ENCODE measurements around the gene MFSD6L.
"Not testable (repeated sequence)": the region's sequence is repeated elsewhere in the genome, so short reads cannot be mapped to it uniquely, and the experiment has no call there.

The MFSD6L gene

GRCh38 chr17:8818047-8818446 lies 18.9 kb upstream of the MFSD6L start:
- CTCF ChIA-PET: no interaction called here
- POLR2A ChIA-PET: no interaction called here
- DNase-seq (ENCODE audit: low read depth, low spot score): no peak
- H3K4me3 ChIP-seq (ENCODE audit: low read depth, low read length): no peak overlapping the region
- no peak for TF ChIP-seq CTCF (IDR thresholded peaks at IDR 0.05; ENCODE audit: insufficient read depth, low read length, missing control alignments)

- no peak for TF ChIP-seq CTCF (IDR thresholded peaks at IDR 0.05; ENCODE audit: insufficient read depth, low read length, missing control alignments)
- H3K4me3 ChIP-seq (ENCODE audit: low read depth, low read length): no peak overlapping the region
- POLR2A ChIA-PET: no interaction called here
- no peak for DNase-seq (ENCODE audit: low read depth, low spot score)
- CTCF ChIA-PET: interaction anchor here (2.1 kb wide), 1 partner anchor 21 kb away, joined by 7 read pairs; no protein-coding TSS in a partner anchor
These were observed 7.9 kb upstream of the MFSD6L start for GRCh38 chr17:8806926-8807550.

DNA sequence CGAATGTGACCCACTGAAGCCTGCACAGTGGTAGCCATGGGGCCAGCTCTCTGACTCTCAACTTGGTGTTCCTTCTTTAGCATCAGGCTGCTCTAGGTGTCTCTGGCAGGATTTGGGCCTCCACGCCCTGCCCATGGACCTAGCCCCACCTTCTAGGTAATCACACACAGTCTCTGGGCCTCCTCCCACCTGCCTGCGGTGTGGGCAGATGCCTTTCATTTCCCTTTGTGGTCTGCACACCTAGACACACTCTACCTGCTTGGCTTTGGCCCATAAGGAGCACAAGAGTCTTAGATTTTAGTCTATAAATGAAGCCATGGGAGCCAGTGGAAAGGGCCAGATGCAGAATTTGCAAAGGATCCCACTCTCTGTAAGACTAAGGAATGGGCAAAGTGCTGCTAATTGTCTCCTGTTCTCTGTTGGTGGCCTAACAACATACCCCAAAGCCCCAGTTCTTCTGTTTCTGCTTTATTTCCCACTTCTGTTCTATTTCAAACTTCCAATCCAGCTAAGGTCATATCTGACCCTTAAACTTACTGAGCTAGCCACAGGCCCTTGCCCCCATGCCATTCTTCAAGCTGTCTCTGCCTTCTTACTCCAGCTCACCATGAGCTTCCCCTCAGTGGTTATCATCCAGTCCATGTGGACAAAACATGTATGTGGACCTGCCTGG lies 7.2 kb upstream of the MFSD6L start:
- TF ChIP-seq CTCF (IDR thresholded peaks at IDR 0.05; ENCODE audit: insufficient read depth, low read length, missing control alignments): no peak
- H3K4me3 ChIP-seq (ENCODE audit: low read depth, low read length): no peak overlapping the region
- ChIA-PET POLR2A (no interaction called here), CTCF (interaction anchor here (2.1 kb wide), 1 partner anchor 21 kb away, joined by 7 read pairs; no protein-coding TSS in a partner anchor)
- no peak for DNase-seq (ENCODE audit: low read depth, low spot score)

DNA sequence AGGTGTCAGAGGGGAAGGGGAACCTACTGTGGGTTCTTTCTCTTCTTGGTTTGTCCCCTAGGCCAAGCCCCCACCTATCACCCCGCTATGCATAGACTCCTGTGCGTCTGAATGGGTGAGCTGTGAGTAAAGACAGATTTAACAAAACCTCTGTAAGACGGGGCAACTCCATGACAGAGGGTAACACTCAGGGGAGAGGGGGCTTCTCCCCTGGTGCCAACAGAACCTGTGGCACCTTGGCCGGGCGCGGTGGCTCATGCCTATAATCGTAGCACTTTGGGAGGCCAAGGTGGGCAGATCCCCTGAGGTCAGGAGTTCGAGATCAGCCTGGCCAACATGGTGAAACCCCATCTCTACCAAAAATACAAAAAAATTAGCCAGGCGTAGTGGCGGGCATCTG lies 6.2 kb upstream of the MFSD6L start:
- DNase-seq (ENCODE audit: low read depth, low spot score); H3K4me3 ChIP-seq (ENCODE audit: low read depth, low read length); POLR2A ChIA-PET: not testable (repeated sequence)
- CTCF ChIA-PET: interaction anchor here (2.3 kb wide), 1 partner anchor 19 kb away, joined by 12 read pairs; no protein-coding TSS in a partner anchor

GRCh38 chr17:8803531-8804420 lies 4.6 kb upstream of the MFSD6L start:
- CTCF ChIA-PET: interaction anchor here (2.3 kb wide), 1 partner anchor 18 kb away, joined by 12 read pairs; no protein-coding TSS in a partner anchor
- no peak for DNase-seq (ENCODE audit: low read depth, low spot score)
- POLR2A ChIA-PET: no interaction called here

More at GRCh38 chr17:8803531-8804420, 4.6 kb upstream of the MFSD6L start:
- TF ChIP-seq CTCF (IDR thresholded peaks at IDR 0.05; ENCODE audit: insufficient read depth, low read length, missing control alignments): no peak
- H3K4me3 ChIP-seq (ENCODE audit: low read depth, low read length): no peak overlapping the region

All from AG04449 (cell line).